Measurements from ENCODE around the gene ZNF17.

The ZNF17 gene

DNA sequence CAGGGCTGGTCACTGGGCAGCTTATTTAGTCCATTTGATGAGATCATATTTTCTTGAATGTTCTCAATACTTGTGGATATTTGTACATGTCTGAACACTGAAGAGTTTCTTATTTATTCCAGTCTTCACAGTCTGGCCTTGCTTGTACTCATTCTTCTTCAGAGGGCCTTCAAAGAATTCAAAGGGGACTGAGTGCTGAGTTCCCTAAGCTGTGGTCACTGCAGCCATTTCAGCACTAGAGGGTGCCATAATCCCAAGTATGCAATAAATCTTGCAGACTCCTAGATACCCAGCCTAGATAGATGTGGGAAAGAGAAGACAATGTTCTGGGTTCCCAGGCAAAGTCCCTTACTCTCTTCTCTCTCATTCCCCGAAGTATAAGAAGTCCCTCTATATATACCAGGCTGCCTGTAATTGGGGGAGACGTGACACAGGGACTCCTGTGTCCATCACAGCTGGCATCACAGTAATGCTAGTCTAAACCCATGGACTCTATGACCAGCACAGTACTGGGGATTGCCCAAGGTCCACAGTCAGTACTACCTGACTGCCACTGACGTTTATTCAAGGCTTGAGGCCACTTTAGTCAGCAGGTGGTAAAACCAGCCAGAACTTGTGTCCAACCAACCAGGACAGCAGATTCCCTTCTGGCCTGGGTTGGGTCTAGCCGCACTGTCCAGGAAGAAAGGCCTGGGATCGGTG is 54.9 kb downstream of the ZNF17 start:
- Histone ChIP-seq H3K4me1 (ENCODE audit: control insufficient read depth, insufficient read depth, low read length) (no peaks in the 10 kb centered on the region), H3K36me3 (ENCODE audit: control insufficient read depth, insufficient read depth, low read length) (peaks cover 11% of the 10 kb centered on the region), H3K27ac (ENCODE audit: insufficient read depth, low read depth, low read length, poor library complexity, severe bottlenecking) (no peak overlapping the region), H3K9me3 (ENCODE audit: control insufficient read depth, low read length) (peaks cover 8% of the 10 kb centered on the region), H3K27me3 (ENCODE audit: control insufficient read depth, insufficient read depth, low read length, poor library complexity, severe bottlenecking) (no peaks in the 10 kb centered on the region), H3K4me3 (ENCODE audit: insufficient read depth, low read depth, low read length) (no peak overlapping the region)
- 73 to 74% methylated on average over 5 of the region's 5 CpGs for WGBS, 2 experiments

DNA sequence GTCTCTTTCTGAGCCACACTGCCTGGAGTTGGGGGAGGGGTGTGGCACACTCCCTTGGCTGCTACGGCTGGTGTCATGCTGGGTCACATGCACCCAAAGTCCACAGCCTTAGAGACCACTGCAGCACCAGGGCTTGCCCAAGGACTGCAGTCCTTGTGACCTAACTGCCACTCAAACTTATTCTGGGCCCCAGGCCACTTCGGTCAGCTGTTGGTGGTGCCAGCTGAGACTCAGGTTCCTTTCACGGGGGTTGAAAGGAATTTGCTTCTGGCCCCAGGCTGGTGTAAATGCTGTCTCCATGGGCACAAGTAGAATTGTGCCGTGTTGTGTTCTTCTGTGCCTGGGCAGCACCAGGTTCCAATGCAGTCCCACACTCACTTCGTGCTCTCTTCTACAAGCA is 55.5 kb downstream of the ZNF17 start:
- H3K4me3 ChIP-seq (ENCODE audit: insufficient read depth, low read depth, low read length) = no peak overlapping the region
- H3K4me1 ChIP-seq (ENCODE audit: control insufficient read depth, insufficient read depth, low read length) = no peaks in the 10 kb centered on the region
- H3K36me3 ChIP-seq (ENCODE audit: control insufficient read depth, insufficient read depth, low read length) = peaks cover 12% of the 10 kb centered on the region
- no peaks in the 10 kb centered on the region for H3K27me3 ChIP-seq (ENCODE audit: control insufficient read depth, insufficient read depth, low read length, poor library complexity, severe bottlenecking)
- 93 to 97% methylated on average over 5 of the region's 5 CpGs for WGBS, 2 experiments
- peaks cover 9% of the 10 kb centered on the region for H3K9me3 ChIP-seq (ENCODE audit: control insufficient read depth, low read length)
- no peak overlapping the region for H3K27ac ChIP-seq (ENCODE audit: insufficient read depth, low read depth, low read length, poor library complexity, severe bottlenecking)

All from ectodermal cell (in vitro differentiated cells).